ENCODE measurements around the gene IRF7.

DNA sequence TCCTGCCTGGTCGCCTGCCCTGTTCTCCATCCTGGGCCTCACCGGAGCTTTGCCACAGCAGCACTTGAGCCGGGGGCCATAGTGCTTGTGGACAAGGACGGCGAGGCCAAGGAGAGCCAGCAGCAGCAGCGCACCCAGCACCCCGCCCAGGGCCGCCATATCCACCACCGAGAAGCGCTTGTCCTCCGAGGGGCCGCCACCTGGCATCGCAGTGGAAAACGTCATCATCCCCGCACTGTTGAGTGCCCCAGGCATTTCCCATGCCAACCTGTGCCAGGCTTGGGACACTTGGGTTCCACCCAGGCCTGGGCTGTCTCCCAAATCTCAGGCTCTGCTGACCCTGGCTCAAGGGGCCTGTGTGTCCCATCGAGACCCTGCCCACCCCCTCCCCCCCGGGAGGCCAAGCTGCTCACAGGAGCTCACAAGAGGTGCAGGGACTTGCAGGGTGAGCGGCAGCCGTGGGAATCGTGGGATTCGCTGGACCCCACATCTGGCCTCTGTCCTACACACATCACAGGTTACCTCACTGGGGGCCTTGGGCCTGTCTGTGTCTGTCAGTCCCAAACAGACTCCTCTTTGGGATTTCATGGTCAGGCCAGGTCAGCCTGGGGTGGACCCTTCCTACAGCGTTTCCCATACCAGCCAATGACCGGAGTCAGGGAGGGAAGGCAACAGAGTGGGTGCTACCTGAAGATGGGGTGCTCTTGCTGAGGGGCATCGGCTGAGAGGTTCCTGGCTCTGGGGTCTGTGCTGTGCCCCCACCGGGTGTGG lies 2.3 kb upstream of the IRF7 start:
- TF ChIP-seq POLR2AphosphoS5 (IDR thresholded peaks at IDR 0.05; ENCODE audit: borderline replicate concordance, low read depth, low read length) (no peak), FOXP2 (optimal IDR thresholded peaks at IDR 0.05; ENCODE audit: control extremely low read depth, extremely low read length, insufficient read depth) (no peak), EZH2 (IDR thresholded peaks at IDR 0.05) (no peak)
